Neural cell (in vitro differentiated cells): ENCODE measurements around the gene ZFPL1. TPM values are rescaled to one million over a fixed set of nuclear protein-coding genes. Genes with fewer than 3 reads are reported as not detected.
A peak's percentile ranks its signal among the peaks of the same experiment; 100 is the strongest.

Experiments used
- H2AFZ ChIP-seq: fragments of 200-600, 300-800 bp; sonication (generic), shearing (Covaris generic); 2 replicates; pipeline ENCODE4 v1.6.0; 2014; ENCODE audit warnings: low read depth, mild to moderate bottlenecking, antibody characterized with exemption, low read length, moderate library complexity
- H3F3A ChIP-seq: fragments of 200-600 bp; shearing (Covaris generic); 2 replicates; pipeline ENCODE4 v1.6.1; 2016; ENCODE audit warnings: mild to moderate bottlenecking, moderate library complexity, mixed read lengths, antibody characterized with exemption, low read length; ENCODE audit not compliant: insufficient read depth, poor library complexity, severe bottlenecking
- H3K27ac ChIP-seq: fragments of 200-600, 300-800 bp; sonication (generic), shearing (Covaris generic); 2 replicates; pipeline ENCODE4 v1.5.1; 2014; ENCODE audit warnings: mild to moderate bottlenecking, low read length, moderate library complexity
- H3K27me3 ChIP-seq: fragments of 300-800, 200-600 bp; sonication (generic), shearing (Covaris generic); 2 replicates; pipeline ENCODE4 v1.6.0; 2014; ENCODE audit warnings: mild to moderate bottlenecking, low read depth, low read length, moderate library complexity; ENCODE audit not compliant: insufficient read depth
- H3K36me3 ChIP-seq: fragments of 300-800, 200-600 bp; sonication (generic), shearing (Covaris generic); 2 replicates; pipeline ENCODE4 v1.5.1; 2014; ENCODE audit warnings: mild to moderate bottlenecking, antibody characterized with exemption, low read length, moderate library complexity; ENCODE audit not compliant: insufficient read depth
- H3K4me2 ChIP-seq: fragments of 300-800, 200-600 bp; sonication (generic), shearing (Covaris generic); 2 replicates; pipeline ENCODE4 v1.6.0; 2014; ENCODE audit warnings: mild to moderate bottlenecking, low read length
- H3K4me3 ChIP-seq: fragments of 300-800, 200-600 bp; sonication (generic), shearing (Covaris generic); 2 replicates; pipeline ENCODE4 v1.5.1; 2014; ENCODE audit warnings: mild to moderate bottlenecking, low read length, moderate library complexity
- H3K79me2 ChIP-seq: fragments of 200-600 bp; shearing (Covaris generic); replicated peaks from 2 replicates; pipeline ENCODE4 v1.6.0; 2014; ENCODE audit warnings: mild to moderate bottlenecking, low read length, moderate library complexity; ENCODE audit not compliant: insufficient read depth
- H3K9ac ChIP-seq: fragments of 300-800, 200-600 bp; sonication (generic), shearing (Covaris generic); 2 replicates; pipeline ENCODE4 v1.6.1; 2016; ENCODE audit warnings: mild to moderate bottlenecking, low read length, mixed read lengths
- H3K9me2 ChIP-seq: fragments of 200-600 bp; shearing (Covaris generic); 2 replicates; pipeline ENCODE4 v1.6.1; 2016; ENCODE audit warnings: mild to moderate bottlenecking, low read length, mixed read lengths; ENCODE audit not compliant: insufficient read depth
- H3K9me3 ChIP-seq: fragments of 200-600, 300-800 bp; sonication (generic), shearing (Covaris generic); 2 replicates; pipeline ENCODE4 v1.6.1; 2016; ENCODE audit warnings: mild to moderate bottlenecking, mixed run types, low read length, moderate library complexity, mixed read lengths
- H4K20me1 ChIP-seq: fragments of 200-600 bp; shearing (Covaris generic); 2 replicates; pipeline ENCODE4 v1.6.1; 2016; ENCODE audit warnings: mild to moderate bottlenecking, mixed run types; ENCODE audit not compliant: insufficient read depth
- EP300 ChIP-seq: fragments of 450-650 bp; conservative IDR thresholded peaks from 2 replicates; pipeline ENCODE4 v1.6.1; 2014; ENCODE audit warnings: antibody characterized with exemption, mild to moderate bottlenecking, moderate library complexity; ENCODE audit not compliant: poor library complexity, severe bottlenecking
- EZH2 ChIP-seq: fragments of 200-600, 300-800 bp; shearing (Covaris generic), sonication (generic); IDR thresholded peaks from 2 replicates; pipeline ENCODE4 v1.6.1; 2014; ENCODE audit warnings: antibody characterized with exemption, low read length, borderline replicate concordance, mild to moderate bottlenecking; ENCODE audit not compliant: insufficient read depth, poor library complexity, severe bottlenecking
- MXI1 ChIP-seq: fragments of 450-650 bp; conservative IDR thresholded peaks from 2 replicates; pipeline ENCODE4 v1.6.1; 2014; ENCODE audit warnings: antibody characterized with exemption, mild to moderate bottlenecking; ENCODE audit not compliant: poor library complexity, severe bottlenecking
- POLR2AphosphoS5 ChIP-seq: IDR thresholded peaks from 2 replicates; pipeline ENCODE4 v1.6.1; 2012
- RAD21 ChIP-seq: fragments of 450-650 bp; conservative IDR thresholded peaks from 2 replicates; pipeline ENCODE4 v1.6.1; 2014; ENCODE audit warnings: antibody characterized with exemption, mild to moderate bottlenecking, moderate library complexity
- SMC3 ChIP-seq: fragments of 450-650 bp; conservative IDR thresholded peaks from 2 replicates; pipeline ENCODE4 v1.6.1; 2014; ENCODE audit warnings: antibody characterized with exemption, mild to moderate bottlenecking, moderate library complexity; ENCODE audit not compliant: poor library complexity
- TAF1 ChIP-seq: IDR thresholded peaks from 2 replicates; pipeline ENCODE4 v1.6.1; 2012; ENCODE audit warnings: low read depth
- polyA plus RNA-seq: library from polyadenylated mRNA; depleted of rRNA; stranded (reverse); fragments of >200 nt; gene quantifications from 2 replicates; pipeline ENCODE4 v1.2.3, GENCODE V29; 2014
- TF ChIP-seq, protein P1 (sequence below): fragments of 450-650 bp; IDR thresholded peaks from 2 replicates; pipeline ENCODE4 v1.5.1; 2014; ENCODE audit warnings: antibody characterized with exemption, mild to moderate bottlenecking, moderate library complexity; ENCODE audit not compliant: poor library complexity, severe bottlenecking
- TF ChIP-seq, protein P2 (sequence below): IDR thresholded peaks from 2 replicates; pipeline ENCODE4 v1.6.1; 2012; ENCODE audit warnings: borderline replicate concordance

ZFPL1 gene
- polyA plus RNA-seq, 1 donor from 2014 or later, result 42.0 TPM

DNA sequence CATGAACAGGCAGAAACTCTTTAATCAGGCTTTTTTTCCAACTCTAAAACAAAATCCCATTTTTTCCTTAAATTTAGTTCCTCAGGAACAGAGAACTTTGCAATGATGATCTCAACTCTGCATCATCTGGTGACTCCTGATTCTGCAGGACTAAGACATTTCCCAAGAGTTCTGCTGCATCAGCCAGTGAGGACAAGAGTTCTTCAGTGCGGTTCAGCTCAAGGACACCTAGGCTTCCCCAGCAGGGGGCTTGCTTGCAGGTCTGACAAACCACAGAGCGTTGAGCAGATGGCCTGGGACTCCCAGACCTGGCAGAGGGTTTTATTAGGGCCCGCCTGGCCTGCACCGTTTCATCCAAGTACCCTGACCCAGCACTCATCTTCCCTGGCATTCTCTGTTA lies 6.6 kb upstream of the ZFPL1 start:
- no peak overlapping the region for H3K27ac ChIP-seq
- H3K79me2 ChIP-seq, result no peaks in the 10 kb centered on the region
- no peaks in the 10 kb centered on the region for H3K27me3 ChIP-seq
- H3K36me3 ChIP-seq, result no peaks in the 10 kb centered on the region
- no peaks in the 10 kb centered on the region for H3K9me2 ChIP-seq
- no peak overlapping the region for H3K4me3 ChIP-seq
- H4K20me1 ChIP-seq, result no peaks in the 10 kb centered on the region
- TF ChIP-seq EZH2 (no peak), SMC3 (no peak), TAF1 (no peak), POLR2AphosphoS5 (no peak), EP300 (no peak), MXI1 (no peak), RAD21 (no peak)
- TF ChIP-seq, protein P1, sequence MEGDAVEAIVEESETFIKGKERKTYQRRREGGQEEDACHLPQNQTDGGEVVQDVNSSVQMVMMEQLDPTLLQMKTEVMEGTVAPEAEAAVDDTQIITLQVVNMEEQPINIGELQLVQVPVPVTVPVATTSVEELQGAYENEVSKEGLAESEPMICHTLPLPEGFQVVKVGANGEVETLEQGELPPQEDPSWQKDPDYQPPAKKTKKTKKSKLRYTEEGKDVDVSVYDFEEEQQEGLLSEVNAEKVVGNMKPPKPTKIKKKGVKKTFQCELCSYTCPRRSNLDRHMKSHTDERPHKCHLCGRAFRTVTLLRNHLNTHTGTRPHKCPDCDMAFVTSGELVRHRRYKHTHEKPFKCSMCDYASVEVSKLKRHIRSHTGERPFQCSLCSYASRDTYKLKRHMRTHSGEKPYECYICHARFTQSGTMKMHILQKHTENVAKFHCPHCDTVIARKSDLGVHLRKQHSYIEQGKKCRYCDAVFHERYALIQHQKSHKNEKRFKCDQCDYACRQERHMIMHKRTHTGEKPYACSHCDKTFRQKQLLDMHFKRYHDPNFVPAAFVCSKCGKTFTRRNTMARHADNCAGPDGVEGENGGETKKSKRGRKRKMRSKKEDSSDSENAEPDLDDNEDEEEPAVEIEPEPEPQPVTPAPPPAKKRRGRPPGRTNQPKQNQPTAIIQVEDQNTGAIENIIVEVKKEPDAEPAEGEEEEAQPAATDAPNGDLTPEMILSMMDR, result no peak
- TF ChIP-seq, protein P2, sequence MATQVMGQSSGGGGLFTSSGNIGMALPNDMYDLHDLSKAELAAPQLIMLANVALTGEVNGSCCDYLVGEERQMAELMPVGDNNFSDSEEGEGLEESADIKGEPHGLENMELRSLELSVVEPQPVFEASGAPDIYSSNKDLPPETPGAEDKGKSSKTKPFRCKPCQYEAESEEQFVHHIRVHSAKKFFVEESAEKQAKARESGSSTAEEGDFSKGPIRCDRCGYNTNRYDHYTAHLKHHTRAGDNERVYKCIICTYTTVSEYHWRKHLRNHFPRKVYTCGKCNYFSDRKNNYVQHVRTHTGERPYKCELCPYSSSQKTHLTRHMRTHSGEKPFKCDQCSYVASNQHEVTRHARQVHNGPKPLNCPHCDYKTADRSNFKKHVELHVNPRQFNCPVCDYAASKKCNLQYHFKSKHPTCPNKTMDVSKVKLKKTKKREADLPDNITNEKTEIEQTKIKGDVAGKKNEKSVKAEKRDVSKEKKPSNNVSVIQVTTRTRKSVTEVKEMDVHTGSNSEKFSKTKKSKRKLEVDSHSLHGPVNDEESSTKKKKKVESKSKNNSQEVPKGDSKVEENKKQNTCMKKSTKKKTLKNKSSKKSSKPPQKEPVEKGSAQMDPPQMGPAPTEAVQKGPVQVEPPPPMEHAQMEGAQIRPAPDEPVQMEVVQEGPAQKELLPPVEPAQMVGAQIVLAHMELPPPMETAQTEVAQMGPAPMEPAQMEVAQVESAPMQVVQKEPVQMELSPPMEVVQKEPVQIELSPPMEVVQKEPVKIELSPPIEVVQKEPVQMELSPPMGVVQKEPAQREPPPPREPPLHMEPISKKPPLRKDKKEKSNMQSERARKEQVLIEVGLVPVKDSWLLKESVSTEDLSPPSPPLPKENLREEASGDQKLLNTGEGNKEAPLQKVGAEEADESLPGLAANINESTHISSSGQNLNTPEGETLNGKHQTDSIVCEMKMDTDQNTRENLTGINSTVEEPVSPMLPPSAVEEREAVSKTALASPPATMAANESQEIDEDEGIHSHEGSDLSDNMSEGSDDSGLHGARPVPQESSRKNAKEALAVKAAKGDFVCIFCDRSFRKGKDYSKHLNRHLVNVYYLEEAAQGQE, result no peak
- no peak overlapping the region for H3K4me2 ChIP-seq
- no peaks in the 10 kb centered on the region for H3F3A ChIP-seq
- no peaks in the 10 kb centered on the region for H3K9me3 ChIP-seq
- H2AFZ ChIP-seq, result no peak overlapping the region
- H3K9ac ChIP-seq, result no peak overlapping the region

DNA sequence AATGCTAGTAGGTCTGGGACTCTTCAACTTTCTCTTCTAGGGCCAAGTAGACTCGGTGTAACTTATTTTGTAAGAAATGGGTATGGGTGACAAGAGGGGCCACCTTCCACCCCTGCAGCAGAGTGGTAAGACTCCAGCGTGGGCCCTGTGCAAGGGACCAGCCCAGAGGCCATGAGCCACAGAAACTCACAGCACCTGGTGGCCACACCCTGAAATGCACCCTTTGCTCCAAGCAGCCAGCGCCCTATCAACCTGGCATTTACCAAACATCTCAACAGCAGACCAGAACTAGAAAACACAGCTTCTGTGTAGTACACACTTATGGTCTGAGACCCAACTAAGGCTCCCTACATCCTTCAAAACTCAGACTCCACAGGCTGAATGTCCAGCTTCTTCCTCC lies 5.9 kb upstream of the ZFPL1 start:
- H3K9me2 ChIP-seq, result no peaks in the 10 kb centered on the region
- no peaks in the 10 kb centered on the region for H3K36me3 ChIP-seq
- no peaks in the 10 kb centered on the region for H3K9me3 ChIP-seq
- H4K20me1 ChIP-seq, result no peaks in the 10 kb centered on the region
- no peaks in the 10 kb centered on the region for H3F3A ChIP-seq
- no peak overlapping the region for H3K4me3 ChIP-seq
- H3K27me3 ChIP-seq, result no peaks in the 10 kb centered on the region
- no peak overlapping the region for H2AFZ ChIP-seq
- TF ChIP-seq, protein P2, result no peak
- TF ChIP-seq, protein P1, result peak; percentile 36
- no peak for TF ChIP-seq MXI1
- TF ChIP-seq TAF1, result no peak
- no peak for TF ChIP-seq RAD21
- TF ChIP-seq SMC3, result peak; percentile 34
- no peak for TF ChIP-seq EZH2
- no peak for TF ChIP-seq EP300
- TF ChIP-seq POLR2AphosphoS5, result no peak
- peaks cover 6% of the 10 kb centered on the region for H3K79me2 ChIP-seq
- no peak overlapping the region for H3K4me2 ChIP-seq
- H3K9ac ChIP-seq, result no peak overlapping the region
- H3K27ac ChIP-seq, result no peak overlapping the region
